Keratinocyte (primary cell): Measurements from ENCODE around the gene SH3RF1. TPM values are rescaled to one million over a fixed set of nuclear protein-coding genes. Genes with fewer than 3 reads are reported as not detected.

Source experiments
- DNase-seq: peaks from one replicate; pipeline ENCODE4 v3.0.0-alpha.2; 2011; ENCODE audit warnings: low read depth, missing footprints, low spot score
- FAIRE-seq: peaks from 2 replicates; lab custom pipeline; 2011; peaks lifted over from hg19 to GRCh38; lab: Jason Lieb, UNC
- H2AFZ ChIP-seq: 2 replicates; pipeline ENCODE4 v1.6.0; 2012; ENCODE audit warnings: low read length, control low read depth, inconsistent platforms; ENCODE audit not compliant: control insufficient read depth
- H3K27ac ChIP-seq: 2 replicates; pipeline ENCODE4 v1.5.1; 2011; ENCODE audit warnings: low read length; ENCODE audit not compliant: control insufficient read depth, insufficient read depth
- H3K27me3 ChIP-seq: 3 replicates; pipeline ENCODE4 v1.6.0; 2011; ENCODE audit warnings: low read length; ENCODE audit not compliant: control insufficient read depth, insufficient read depth; ENCODE audit errors: extremely low read depth
- H3K36me3 ChIP-seq, 2 experiments: 2 replicates in 1 of 2; 3 replicates in 1 of 2; pipeline ENCODE4 v1.5.1; 2011; ENCODE audit warnings: low read length in 2 of 2, mild to moderate bottlenecking in 1 of 2; ENCODE audit not compliant: control insufficient read depth in 2 of 2, insufficient read depth in 2 of 2; ENCODE audit errors: extremely low read depth in 1 of 2
- H3K4me1 ChIP-seq: 3 replicates; pipeline ENCODE4 v1.5.1; 2011; ENCODE audit warnings: low read length; ENCODE audit not compliant: control insufficient read depth, insufficient read depth; ENCODE audit errors: extremely low read depth
- H3K4me2 ChIP-seq: 3 replicates; pipeline ENCODE4 v1.6.0; 2011; ENCODE audit warnings: low read depth, low read length; ENCODE audit not compliant: control insufficient read depth, insufficient read depth; ENCODE audit errors: extremely low read depth
- H3K4me3 ChIP-seq, 3 experiments: fragments of 200-600 bp in 1 of 3; sonication (generic) in 1 of 3; 2 replicates in 2 of 3; 3 replicates in 1 of 3; pipeline ENCODE4 v1.5.1; 2011 to 2016; ENCODE audit warnings: low read length in 3 of 3, mild to moderate bottlenecking in 3 of 3, control low read depth in 2 of 3, inconsistent platforms in 1 of 3, low read depth in 1 of 3, mixed read lengths in 1 of 3, mixed run types in 1 of 3, moderate library complexity in 1 of 3; ENCODE audit not compliant: control insufficient read depth in 2 of 3, insufficient read depth in 2 of 3; ENCODE audit errors: extremely low read depth in 1 of 3
- H3K79me2 ChIP-seq: 2 replicates; pipeline ENCODE4 v1.6.0; 2012; ENCODE audit warnings: low read length; ENCODE audit not compliant: control insufficient read depth, insufficient read depth
- H3K9ac ChIP-seq: 3 replicates; pipeline ENCODE4 v1.6.0; 2011; ENCODE audit warnings: low read length; ENCODE audit not compliant: control insufficient read depth, insufficient read depth; ENCODE audit errors: extremely low read depth
- H3K9me1 ChIP-seq: 3 replicates; pipeline ENCODE4 v1.6.0; 2011; ENCODE audit warnings: low read length; ENCODE audit not compliant: control insufficient read depth, insufficient read depth; ENCODE audit errors: extremely low read depth
- H3K9me3 ChIP-seq: 2 replicates; pipeline ENCODE4 v1.5.1; 2012; ENCODE audit warnings: low read depth, low read length; ENCODE audit not compliant: control insufficient read depth
- H4K20me1 ChIP-seq: 3 replicates; pipeline ENCODE4 v1.6.0; 2011; ENCODE audit warnings: low read length; ENCODE audit not compliant: control insufficient read depth, insufficient read depth; ENCODE audit errors: extremely low read depth
- CTCF ChIP-seq, 3 experiments: IDR thresholded peaks in 1 of 3; conservative IDR thresholded peaks in 1 of 3; optimal IDR thresholded peaks in 1 of 3; 2 replicates in 2 of 3; 3 replicates in 1 of 3; pipeline versions ENCODE3 to v1.5.1; 2011; ENCODE audit warnings: low read length in 3 of 3, mild to moderate bottlenecking in 3 of 3, moderate library complexity in 2 of 3, control low read depth in 1 of 3, inconsistent platforms in 1 of 3; ENCODE audit not compliant: insufficient read depth in 2 of 3; ENCODE audit errors: extremely low read depth in 1 of 3
- EZH2 ChIP-seq: IDR thresholded peaks from one replicate; pipeline ENCODE4 v1.6.1; 2012; ENCODE audit warnings: inconsistent platforms, mild to moderate bottlenecking, low read length, moderate library complexity
- dilution Hi-C: fragments of 300-500 bp; cut with MboI; formaldehyde crosslinking; loops from one replicate; pipeline ENCODE4 v1.7.0; 2020; ENCODE audit warnings: low sequenced_read_pairs; ENCODE audit not compliant: extremely low pct_ligation_motif_present
- polyA plus RNA-seq, 5 experiments: library from polyadenylated mRNA; depleted of rRNA in 3 of 5; stranded (reverse) in 3 of 5; stranded (forward) in 1 of 5; unstranded in 1 of 5; fragments of >200 nt; gene quantifications; 1 replicate in 1 of 5; 2 replicates in 3 of 5; 3 replicates in 1 of 5; pipeline versions ENCODE4 v1.2.1 to v1.2.3, GENCODE V29; 2011 to 2012; ENCODE audit warnings: missing spikeins in 2 of 5, low read depth in 1 of 5, low replicate concordance in 1 of 5

The SH3RF1 gene
- polyA plus RNA-seq, 1 donor (not counting 4 experiments of a cell fraction or from before 2014, with no cell fraction given), result 9.5 TPM

- dilution Hi-C loops, result no loop called here
- Histone ChIP-seq H4K20me1 (no peaks in the 10 kb centered on the region), H2AFZ (peak overlapping the region; percentile 61), H3K36me3 (no peaks in the 10 kb centered on the region), H3K27ac (peak overlapping the region; percentile 38), H3K27me3 (no peaks in the 10 kb centered on the region), H3K9ac (no peak overlapping the region), H3K4me2 (peak overlapping the region; percentile 52), H3K79me2 (no peaks in the 10 kb centered on the region), H3K4me1 (peaks cover 10% of the 10 kb centered on the region), H3K4me3 (no peak overlapping the region), H3K9me3 (no peaks in the 10 kb centered on the region), H3K9me1 (no peaks in the 10 kb centered on the region)
- FAIRE-seq (peak; percentile 13), DNase-seq (no peak)
- TF ChIP-seq CTCF (optimal IDR thresholded peaks at IDR 0.05 in 1 of 3, IDR thresholded peaks at IDR 0.05 in 1 of 3, conservative IDR thresholded peaks at IDR 0.05 in 1 of 3; ENCODE audit: extremely low read depth in 1 of 3, insufficient read depth in 2 of 3, low read length in 3 of 3) (no peak), EZH2 (no peak)
These were observed 11.8 kb upstream of the SH3RF1 start for GRCh38 chr4:169282429-169283113.

- Histone ChIP-seq H2AFZ (no peak overlapping the region), H3K9me1 (no peaks in the 10 kb centered on the region), H3K9me3 (no peaks in the 10 kb centered on the region), H3K79me2 (no peaks in the 10 kb centered on the region), H3K9ac (no peak overlapping the region), H3K4me3 (no peak overlapping the region), H3K36me3 (no peaks in the 10 kb centered on the region), H3K4me2 (no peak overlapping the region), H3K4me1 (peaks cover 10% of the 10 kb centered on the region), H3K27me3 (no peaks in the 10 kb centered on the region), H4K20me1 (no peaks in the 10 kb centered on the region), H3K27ac (no peak overlapping the region)
- FAIRE-seq (no peak), DNase-seq (no peak)
- TF ChIP-seq CTCF (optimal IDR thresholded peaks at IDR 0.05 in 1 of 3, IDR thresholded peaks at IDR 0.05 in 1 of 3, conservative IDR thresholded peaks at IDR 0.05 in 1 of 3; ENCODE audit: extremely low read depth in 1 of 3, insufficient read depth in 2 of 3, low read length in 3 of 3) (no peak), EZH2 (no peak)
- dilution Hi-C loops, result no loop called here
These were observed 8.4 kb upstream of the SH3RF1 start for GRCh38 chr4:169279108-169279507.
